GM18858 (cell line): ENCODE results near the gene CTDSPL2.
"Not testable (repeated sequence)": the region's sequence is repeated elsewhere in the genome, so short reads cannot be mapped to it uniquely, and the experiment has no call there.

Experiments
- ATAC-seq: cut with Tn5 transposase; IDR thresholded peaks from one replicate; pipeline ENCODE4 v1.9.1; 2021; ENCODE audit not compliant: unreplicated experiment

The CTDSPL2 gene

GRCh38 chr15:44537735-44538240, 110.4 kb downstream of the CTDSPL2 start:
- no peak for ATAC-seq

GRCh38 chr15:44541282-44541958, 114.0 kb downstream of the CTDSPL2 start:
- no peak for ATAC-seq

GRCh38 chr15:44542596-44542995, 115.2 kb downstream of the CTDSPL2 start:
- no peak for ATAC-seq

GRCh38 chr15:44544745-44545144, 117.3 kb downstream of the CTDSPL2 start:
- not testable (repeated sequence) for ATAC-seq

GRCh38 chr15:44545913-44546802, 118.7 kb downstream of the CTDSPL2 start:
- ATAC-seq = no peak

GRCh38 chr15:44549152-44549551, 121.7 kb downstream of the CTDSPL2 start:
- not testable (repeated sequence) for ATAC-seq

- no peak for ATAC-seq
Observed at GRCh38 chr15:44550256-44550655, 122.8 kb downstream of the CTDSPL2 start.

- ATAC-seq = no peak
Observed at GRCh38 chr15:44550734-44551133, 123.3 kb downstream of the CTDSPL2 start.

- no peak for ATAC-seq
Observed at GRCh38 chr15:44554934-44555723, 127.7 kb downstream of the CTDSPL2 start.

- not testable (repeated sequence) for ATAC-seq
Observed at GRCh38 chr15:44560926-44561325, 133.5 kb downstream of the CTDSPL2 start.

- no peak for ATAC-seq
Observed at GRCh38 chr15:44565387-44566154, 138.1 kb downstream of the CTDSPL2 start.

GRCh38 chr15:44566155-44566540, 138.7 kb downstream of the CTDSPL2 start:
- no peak for ATAC-seq

- ATAC-seq = no peak
Observed at GRCh38 chr15:44568338-44568737, 140.9 kb downstream of the CTDSPL2 start.

- ATAC-seq = no peak
Observed at GRCh38 chr15:44569316-44569715, 141.9 kb downstream of the CTDSPL2 start.

GRCh38 chr15:44570361-44570760, 142.9 kb downstream of the CTDSPL2 start:
- no peak for ATAC-seq

GRCh38 chr15:44573386-44573785, 146.0 kb downstream of the CTDSPL2 start:
- ATAC-seq = no peak

- no peak for ATAC-seq
Observed at GRCh38 chr15:44574734-44575133, 147.3 kb downstream of the CTDSPL2 start.
